IPS DF 6.9 (cell line): ENCODE data around the gene TMEM87B.
"Not testable (repeated sequence)": the region's sequence is repeated elsewhere in the genome, so short reads cannot be mapped to it uniquely, and the experiment has no call there.

Experiments
- DNase-seq: peaks from one replicate; pipeline ENCODE4 v3.0.0-alpha.2; 2013; ENCODE audit warnings: low read depth, low spot score
- H3K27ac ChIP-seq: one replicate; pipeline ENCODE4 v1.5.1; 2013; ENCODE audit warnings: low read length, control low read depth
- H3K27me3 ChIP-seq: 2 replicates; pipeline ENCODE4 v1.6.1; 2013; ENCODE audit warnings: mild to moderate bottlenecking, low read length; ENCODE audit not compliant: control insufficient read depth, insufficient read depth
- H3K36me3 ChIP-seq: 2 replicates; pipeline ENCODE4 v1.6.1; 2013; ENCODE audit warnings: low read length; ENCODE audit not compliant: control insufficient read depth, insufficient read depth
- H3K4me1 ChIP-seq: 2 replicates; pipeline ENCODE4 v1.6.1; 2013; ENCODE audit warnings: low read length; ENCODE audit not compliant: control insufficient read depth, insufficient read depth
- H3K4me3 ChIP-seq: 2 replicates; pipeline ENCODE4 v1.5.1; 2013; ENCODE audit warnings: mild to moderate bottlenecking, low read length
- H3K9me3 ChIP-seq: 2 replicates; pipeline ENCODE4 v1.6.1; 2013; ENCODE audit warnings: low read length, inconsistent platforms; ENCODE audit not compliant: control insufficient read depth, insufficient read depth
- WGBS: extraction: QIAGEN DNeasy Blood & Tissue Kit; methylation state at CpG from one replicate; pipeline ENCODE4 v1.1.7; 2013; ENCODE audit warnings: mixed read lengths, missing lambda C conversion rate; ENCODE audit not compliant: insufficient read length, insufficient coverage; 5-methylcytosine and 5-hydroxymethylcytosine counted together

The TMEM87B gene

DNA sequence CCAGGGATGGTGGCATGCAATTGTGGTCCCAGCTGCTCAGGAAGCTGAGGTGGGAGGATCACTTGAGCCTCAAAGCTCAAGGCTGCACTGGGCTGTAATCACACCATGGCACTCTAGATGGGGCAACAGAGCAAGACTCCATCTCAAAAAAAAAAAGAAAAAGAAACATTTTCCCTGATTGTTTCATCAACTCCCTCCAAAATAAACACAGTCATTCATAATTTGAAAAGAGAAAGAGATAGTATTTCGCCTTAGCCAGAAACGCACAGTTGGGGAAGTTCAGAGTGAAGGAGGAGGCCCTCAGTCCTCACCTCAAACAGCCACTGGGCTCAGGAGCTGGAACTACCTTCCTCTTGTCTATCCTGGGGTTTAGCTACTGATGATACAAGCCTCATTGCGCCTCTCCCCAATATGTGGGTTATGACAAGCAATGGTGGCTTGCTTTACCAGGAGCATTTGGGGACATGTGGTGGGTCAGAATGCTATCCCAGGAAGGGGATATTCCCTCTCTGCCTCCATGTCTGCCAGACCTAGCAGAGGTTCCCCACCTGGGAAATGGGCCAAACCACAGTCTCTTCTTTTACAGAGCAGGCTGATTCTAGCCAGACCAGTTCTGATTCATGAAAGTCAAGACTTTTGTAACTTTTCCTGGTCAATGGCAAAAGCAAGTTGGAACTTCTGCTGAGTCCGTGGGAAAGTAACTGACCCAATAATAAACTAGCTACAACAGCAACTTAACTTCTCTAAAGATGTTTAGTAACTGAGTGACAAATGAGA is 22.2 kb upstream of the TMEM87B start:
- Histone ChIP-seq H3K36me3 (no peaks in the 10 kb centered on the region), H3K4me3 (no peak overlapping the region), H3K27me3 (no peaks in the 10 kb centered on the region), H3K27ac (no peak overlapping the region), H3K9me3 (no peaks in the 10 kb centered on the region), H3K4me1 (no peaks in the 10 kb centered on the region)
- WGBS = no CpG with 5 or more reads among the region's 4 CpGs
- DNase-seq = no peak

DNA sequence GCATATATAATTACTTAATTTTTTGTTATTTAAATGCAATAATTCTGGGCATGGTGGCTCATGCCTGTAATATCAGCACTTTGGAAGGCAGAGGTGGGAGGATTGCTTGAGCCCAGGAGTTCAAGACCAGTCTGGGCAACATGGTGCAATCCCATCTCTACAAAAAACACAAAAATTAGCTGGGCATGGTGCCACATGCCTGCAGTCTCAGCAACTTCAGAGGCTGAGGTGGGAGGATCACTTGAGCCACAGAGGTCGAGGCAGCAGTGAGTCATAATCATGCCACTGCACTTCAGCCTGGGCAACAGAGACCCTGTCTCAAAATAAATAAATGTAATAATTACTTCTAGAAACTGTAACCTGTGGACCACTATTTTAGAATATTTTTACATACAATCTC is 21.5 kb upstream of the TMEM87B start:
- Histone ChIP-seq H3K27me3 (no peaks in the 10 kb centered on the region), H3K4me1 (no peaks in the 10 kb centered on the region), H3K4me3 (no peak overlapping the region), H3K9me3 (no peaks in the 10 kb centered on the region), H3K36me3 (no peaks in the 10 kb centered on the region), H3K27ac (no peak overlapping the region)
- no CpG with 5 or more reads among the region's 1 CpG for WGBS
- DNase-seq = no peak

GRCh38 chr2:112034924-112035323 is 20.1 kb upstream of the TMEM87B start:
- H3K9me3 ChIP-seq = no peaks in the 10 kb centered on the region
- no peak overlapping the region for H3K27ac ChIP-seq
- no CpG with 5 or more reads among the region's 3 CpGs for WGBS

GRCh38 chr2:112035786-112036185 is 19.3 kb upstream of the TMEM87B start:
- WGBS = no CpG with 5 or more reads among the region's 1 CpG
- no peaks in the 10 kb centered on the region for H3K9me3 ChIP-seq
- H3K27me3 ChIP-seq = no peaks in the 10 kb centered on the region
- no peaks in the 10 kb centered on the region for H3K36me3 ChIP-seq
- no peaks in the 10 kb centered on the region for H3K4me1 ChIP-seq
- DNase-seq = no peak
- no peak overlapping the region for H3K27ac ChIP-seq
- no peak overlapping the region for H3K4me3 ChIP-seq

More at GRCh38 chr2:112034924-112035323, 20.1 kb upstream of the TMEM87B start:
- no peaks in the 10 kb centered on the region for H3K36me3 ChIP-seq
- no peaks in the 10 kb centered on the region for H3K27me3 ChIP-seq
- no peaks in the 10 kb centered on the region for H3K4me1 ChIP-seq
- H3K4me3 ChIP-seq = no peak overlapping the region
- no peak for DNase-seq

DNA sequence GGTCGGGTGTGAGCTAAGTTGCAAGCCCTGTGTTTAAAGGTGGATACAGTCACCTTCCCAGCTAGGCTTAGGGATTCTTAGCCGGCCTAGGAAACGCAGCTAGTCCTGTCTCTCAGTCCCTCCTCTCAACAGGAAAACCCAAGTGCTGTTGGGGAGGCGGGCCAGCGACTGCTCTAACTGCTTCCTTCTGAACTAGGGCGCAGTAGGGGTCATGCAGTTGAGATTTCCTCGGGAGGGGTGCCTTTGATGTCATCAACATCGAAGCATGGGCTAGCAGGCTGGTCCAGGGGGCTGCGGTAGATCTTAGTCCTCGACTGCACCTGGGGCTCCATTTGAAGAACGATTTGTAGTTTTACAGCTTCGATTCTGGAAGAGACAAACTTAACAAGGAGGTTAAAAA is 15.5 kb upstream of the TMEM87B start:
- H3K9me3 ChIP-seq, H3K36me3 ChIP-seq, H3K4me1 ChIP-seq, DNase-seq, H3K4me3 ChIP-seq, H3K27me3 ChIP-seq, H3K27ac ChIP-seq: not testable (repeated sequence)
- whole genome bisulfite sequencing = no CpG with 5 or more reads among the region's 12 CpGs

DNA sequence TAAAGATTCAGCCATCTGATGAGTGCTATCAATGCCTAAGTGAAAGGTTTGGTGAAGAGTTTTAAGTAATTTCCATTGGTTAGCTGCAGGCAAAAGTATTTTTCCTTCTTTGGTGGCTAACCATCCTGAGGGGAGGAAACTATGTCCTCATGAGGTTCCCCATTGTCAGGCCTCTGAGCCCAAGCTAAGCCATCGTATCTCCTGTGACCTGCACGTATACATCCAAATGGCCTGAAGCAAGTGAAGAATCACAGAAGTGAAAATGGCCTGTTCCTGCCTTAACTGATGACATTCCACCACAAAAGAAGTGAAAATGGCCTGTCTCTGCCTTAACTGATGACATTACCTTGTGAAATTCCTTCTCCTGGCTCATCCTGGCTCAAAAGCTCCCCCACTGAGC is 15.0 kb upstream of the TMEM87B start:
- H3K4me3 ChIP-seq, H3K9me3 ChIP-seq, H3K4me1 ChIP-seq, H3K36me3 ChIP-seq, H3K27me3 ChIP-seq, H3K27ac ChIP-seq, DNase-seq: not testable (repeated sequence)
- no CpG with 5 or more reads among the region's 2 CpGs for WGBS

DNA sequence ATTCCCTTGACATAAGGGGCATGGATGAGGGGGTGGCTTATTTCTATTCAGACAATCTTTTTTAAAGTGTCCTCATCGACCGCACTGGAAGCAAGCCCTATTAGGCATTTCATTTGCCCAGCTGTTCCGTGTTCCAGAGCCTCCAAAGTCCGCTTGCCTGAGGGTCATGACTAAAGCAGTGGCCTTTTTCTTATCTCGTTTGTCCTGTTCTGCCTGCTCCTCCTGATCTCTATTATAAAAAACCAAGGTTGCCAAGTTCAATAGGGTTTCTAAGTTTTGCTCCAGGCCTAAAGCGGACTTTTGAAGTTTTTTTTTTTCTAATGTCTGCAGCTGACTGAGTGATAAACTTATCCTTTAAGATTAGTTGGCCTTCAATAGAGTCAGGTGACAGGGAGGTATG is 13.6 kb upstream of the TMEM87B start:
- H3K9me3 ChIP-seq = not testable (repeated sequence)

DNA sequence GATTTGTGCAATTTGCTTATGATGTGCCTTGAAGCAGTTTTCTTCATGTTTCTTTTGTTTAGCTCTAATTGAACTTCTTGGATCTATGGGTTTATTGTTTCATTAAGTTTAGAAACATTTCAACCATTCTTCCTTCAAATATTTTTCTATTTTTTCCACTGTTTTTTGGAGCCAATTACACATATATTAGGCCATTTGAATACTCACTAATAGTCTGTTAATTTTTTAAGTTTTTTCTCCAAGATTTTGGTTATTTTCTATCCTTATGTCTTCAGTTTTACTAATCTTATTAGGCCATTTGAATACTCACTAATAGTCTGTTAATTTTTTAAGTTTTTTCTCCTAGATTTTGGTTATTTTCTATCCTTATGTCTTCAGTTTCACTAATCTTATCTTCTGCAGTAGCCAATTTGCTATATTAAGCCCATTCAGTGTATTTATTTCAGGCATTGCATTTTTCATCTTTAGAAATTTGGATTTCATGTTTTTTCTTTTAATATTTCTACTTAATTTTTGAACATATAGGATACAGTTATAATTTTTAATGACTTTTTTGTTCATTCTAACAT is 9.5 kb upstream of the TMEM87B start:
- Histone ChIP-seq H3K9me3 (no peaks in the 10 kb centered on the region), H3K27ac (no peak overlapping the region)

More for the DNA sequence above, 13.6 kb upstream of the TMEM87B start:
- no CpG with 5 or more reads among the region's 6 CpGs for WGBS
- not testable (repeated sequence) for H3K36me3 ChIP-seq, H3K27ac ChIP-seq, H3K4me3 ChIP-seq, H3K27me3 ChIP-seq, DNase-seq, H3K4me1 ChIP-seq

GRCh38 chr2:112046231-112046630 is 8.8 kb upstream of the TMEM87B start:
- Histone ChIP-seq H3K4me1 (peaks cover 3% of the 10 kb centered on the region; the same call in 1 of the 2 replicates), H3K27me3 (no peaks in the 10 kb centered on the region; the same call in 1 of the 2 replicates), H3K27ac (no peak overlapping the region), H3K4me3 (no peak overlapping the region), H3K36me3 (no peaks in the 10 kb centered on the region), H3K9me3 (no peaks in the 10 kb centered on the region)
- DNase-seq = no peak

More for the DNA sequence above, 9.5 kb upstream of the TMEM87B start:
- H3K27me3 ChIP-seq = no peaks in the 10 kb centered on the region; the same call in 1 of the 2 replicates
- no peak for DNase-seq
- H3K4me3 ChIP-seq = no peak overlapping the region
- H3K4me1 ChIP-seq = peaks cover 3% of the 10 kb centered on the region; the same call in 1 of the 2 replicates
- no peaks in the 10 kb centered on the region for H3K36me3 ChIP-seq

DNA sequence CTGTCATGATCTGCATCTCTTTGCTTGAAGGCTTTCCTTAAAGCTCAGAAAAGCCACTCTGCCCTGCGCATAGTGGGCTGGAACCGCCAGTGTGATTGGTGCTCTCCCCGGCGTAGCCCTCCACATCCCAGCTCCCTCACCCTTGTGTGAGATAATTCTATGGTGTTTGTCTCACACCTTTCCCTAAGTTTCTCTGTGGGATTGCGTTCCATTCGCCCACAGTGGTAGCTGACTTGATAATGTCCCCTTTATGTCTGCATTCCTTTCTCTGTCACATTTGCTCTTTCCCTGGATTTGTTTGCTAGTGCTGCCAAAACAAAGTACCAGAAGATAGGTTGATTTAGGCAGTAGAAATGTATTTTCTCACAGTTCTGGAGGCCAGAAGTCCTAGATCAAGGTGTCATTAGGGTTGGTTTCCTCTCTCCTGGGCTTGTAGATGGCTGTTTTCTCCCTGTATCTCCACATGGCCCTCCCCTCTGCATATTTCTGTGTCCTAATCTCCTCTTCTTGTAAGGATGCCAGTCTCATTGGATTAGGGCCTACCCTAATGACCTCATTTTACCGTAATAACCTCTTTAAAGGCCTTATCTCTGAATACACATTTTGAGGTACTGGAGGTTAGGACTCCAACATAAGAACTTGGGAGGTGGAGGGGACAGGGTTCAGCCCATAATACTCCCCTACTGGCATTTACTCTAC is 7.4 kb upstream of the TMEM87B start:
- H3K4me1 ChIP-seq = peaks cover 3% of the 10 kb centered on the region; the same call in 1 of the 2 replicates
- no peak for DNase-seq
- no CpG with 5 or more reads among the region's 7 CpGs for WGBS

More for the DNA sequence above, 7.4 kb upstream of the TMEM87B start:
- Histone ChIP-seq H3K27ac (no peak overlapping the region), H3K36me3 (no peaks in the 10 kb centered on the region), H3K27me3 (no peaks in the 10 kb centered on the region; the same call in 1 of the 2 replicates), H3K9me3 (no peaks in the 10 kb centered on the region), H3K4me3 (no peak overlapping the region)
